Measurements from ENCODE around the gene CMTM1.

Gene CMTM1

DNA sequence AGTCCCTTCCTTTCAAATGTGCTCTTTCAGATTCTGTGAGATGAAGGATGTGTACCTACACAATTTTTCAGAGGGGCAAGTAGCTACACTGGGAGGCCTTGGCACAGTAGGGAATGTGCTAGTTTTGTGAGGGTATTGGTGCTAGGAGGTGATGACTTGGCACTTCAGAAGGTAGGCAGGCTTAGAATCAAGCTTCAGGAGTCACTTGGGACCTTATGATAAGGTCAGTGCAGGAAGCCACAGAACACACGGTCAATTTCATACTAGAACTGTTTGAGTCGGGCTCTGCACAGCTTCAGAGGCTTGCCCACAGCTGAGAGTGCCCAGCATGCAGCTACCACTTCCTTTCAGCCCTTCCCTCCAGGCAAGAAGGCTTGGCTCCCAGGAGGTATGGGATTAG lies 6.1 kb downstream of the CMTM1 start:
- H3K36me3 ChIP-seq (replicated peaks): peaks cover under 1% of the 10 kb centered on the region
- no peak overlapping the region for H3K4me3 ChIP-seq (ENCODE audit: low read depth, low read length)
- in situ Hi-C loops (cut with HindIII; ENCODE audit: low pct_ligation_motif_present, low sequenced_read_pairs): no loop called here
- no peak overlapping the region for H3K27ac ChIP-seq
- no peak for DNase-seq
- TF ChIP-seq, protein P1, sequence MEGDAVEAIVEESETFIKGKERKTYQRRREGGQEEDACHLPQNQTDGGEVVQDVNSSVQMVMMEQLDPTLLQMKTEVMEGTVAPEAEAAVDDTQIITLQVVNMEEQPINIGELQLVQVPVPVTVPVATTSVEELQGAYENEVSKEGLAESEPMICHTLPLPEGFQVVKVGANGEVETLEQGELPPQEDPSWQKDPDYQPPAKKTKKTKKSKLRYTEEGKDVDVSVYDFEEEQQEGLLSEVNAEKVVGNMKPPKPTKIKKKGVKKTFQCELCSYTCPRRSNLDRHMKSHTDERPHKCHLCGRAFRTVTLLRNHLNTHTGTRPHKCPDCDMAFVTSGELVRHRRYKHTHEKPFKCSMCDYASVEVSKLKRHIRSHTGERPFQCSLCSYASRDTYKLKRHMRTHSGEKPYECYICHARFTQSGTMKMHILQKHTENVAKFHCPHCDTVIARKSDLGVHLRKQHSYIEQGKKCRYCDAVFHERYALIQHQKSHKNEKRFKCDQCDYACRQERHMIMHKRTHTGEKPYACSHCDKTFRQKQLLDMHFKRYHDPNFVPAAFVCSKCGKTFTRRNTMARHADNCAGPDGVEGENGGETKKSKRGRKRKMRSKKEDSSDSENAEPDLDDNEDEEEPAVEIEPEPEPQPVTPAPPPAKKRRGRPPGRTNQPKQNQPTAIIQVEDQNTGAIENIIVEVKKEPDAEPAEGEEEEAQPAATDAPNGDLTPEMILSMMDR (IDR thresholded peaks at IDR 0.05; ENCODE audit: low read depth, low read length, missing control alignments): no peak
- no peaks in the 10 kb centered on the region for H3K27me3 ChIP-seq (replicated peaks)

DNA sequence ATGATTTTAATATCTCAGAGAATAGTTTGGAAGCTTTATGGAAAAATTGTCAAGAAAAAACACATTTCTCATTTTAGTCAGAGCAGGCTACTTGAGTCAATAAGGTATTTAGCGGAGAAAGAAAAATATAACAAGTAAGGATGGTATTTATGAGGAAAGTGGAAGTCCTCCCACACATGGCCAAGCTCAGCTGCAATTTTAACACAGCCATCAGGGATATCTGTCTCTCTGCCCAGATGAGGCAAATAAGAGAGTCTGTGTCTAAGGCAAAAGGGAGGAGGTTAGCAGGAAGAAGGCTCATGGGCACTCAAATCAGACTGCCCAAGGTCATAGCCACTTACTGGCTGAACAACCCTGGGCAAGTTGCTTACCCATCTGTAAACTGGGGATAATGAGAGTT lies 7.8 kb downstream of the CMTM1 start:
- H3K27ac ChIP-seq: no peak overlapping the region
- no peak overlapping the region for H3K4me3 ChIP-seq (ENCODE audit: low read depth, low read length)
- TF ChIP-seq, protein P1 (IDR thresholded peaks at IDR 0.05; ENCODE audit: low read depth, low read length, missing control alignments): no peak
- DNase-seq: no peak
- no peaks in the 10 kb centered on the region for H3K36me3 ChIP-seq (replicated peaks)
- in situ Hi-C loops (cut with HindIII; ENCODE audit: low pct_ligation_motif_present, low sequenced_read_pairs): no loop called here
- H3K27me3 ChIP-seq (replicated peaks): peaks cover 10% of the 10 kb centered on the region

DNA sequence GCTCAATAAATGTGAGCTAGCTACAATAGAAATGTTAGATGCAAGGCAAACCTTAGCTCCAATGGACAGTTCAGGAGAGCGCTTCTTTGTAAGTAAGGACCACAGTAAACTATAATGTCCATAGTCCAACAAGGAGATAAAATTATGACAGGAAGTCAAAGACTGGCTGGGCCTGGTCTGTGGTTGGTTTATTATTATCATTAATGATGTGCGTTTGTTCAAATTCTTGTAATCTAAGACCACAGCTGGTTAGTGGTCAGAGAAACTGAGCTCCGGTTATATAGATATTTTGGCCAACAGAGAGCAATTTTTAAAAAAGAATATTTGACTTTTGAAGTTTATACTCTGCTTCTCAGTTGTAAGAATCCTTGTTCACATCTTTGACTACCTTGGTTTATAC lies 8.3 kb downstream of the CMTM1 start:
- Histone ChIP-seq H3K27me3 (replicated peaks) (peaks cover 10% of the 10 kb centered on the region), H3K27ac (no peak overlapping the region), H3K36me3 (replicated peaks) (no peaks in the 10 kb centered on the region), H3K4me3 (ENCODE audit: low read depth, low read length) (no peak overlapping the region)
- in situ Hi-C loops (cut with HindIII; ENCODE audit: low pct_ligation_motif_present, low sequenced_read_pairs): no loop called here
- TF ChIP-seq, protein P1 (IDR thresholded peaks at IDR 0.05; ENCODE audit: low read depth, low read length, missing control alignments): no peak
- no peak for DNase-seq

DNA sequence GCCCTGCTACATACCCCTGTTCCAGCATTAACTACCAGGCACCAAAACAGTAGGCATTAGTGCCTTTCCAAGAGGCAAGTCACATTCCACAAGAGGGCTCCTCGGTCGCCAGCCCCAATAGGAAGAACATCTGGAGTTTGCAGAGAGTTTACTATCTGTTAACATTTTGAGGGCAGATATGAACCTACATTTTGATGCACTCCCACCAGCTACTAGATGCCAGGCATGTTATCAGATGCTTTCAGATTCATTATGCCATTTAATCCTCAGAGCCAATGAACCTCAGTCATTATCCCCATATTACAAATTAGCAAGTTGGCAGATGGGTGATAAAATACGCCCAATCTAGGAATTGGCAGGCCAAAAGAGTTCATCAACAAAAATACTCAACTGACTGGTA lies 8.8 kb downstream of the CMTM1 start:
- in situ Hi-C loops (cut with HindIII; ENCODE audit: low pct_ligation_motif_present, low sequenced_read_pairs): no loop called here
- no peak overlapping the region for H3K27ac ChIP-seq
- peaks cover 10% of the 10 kb centered on the region for H3K27me3 ChIP-seq (replicated peaks)
- no peak overlapping the region for H3K4me3 ChIP-seq (ENCODE audit: low read depth, low read length)
- DNase-seq: no peak
- H3K36me3 ChIP-seq (replicated peaks): no peaks in the 10 kb centered on the region
- TF ChIP-seq, protein P1 (IDR thresholded peaks at IDR 0.05; ENCODE audit: low read depth, low read length, missing control alignments): no peak

DNA sequence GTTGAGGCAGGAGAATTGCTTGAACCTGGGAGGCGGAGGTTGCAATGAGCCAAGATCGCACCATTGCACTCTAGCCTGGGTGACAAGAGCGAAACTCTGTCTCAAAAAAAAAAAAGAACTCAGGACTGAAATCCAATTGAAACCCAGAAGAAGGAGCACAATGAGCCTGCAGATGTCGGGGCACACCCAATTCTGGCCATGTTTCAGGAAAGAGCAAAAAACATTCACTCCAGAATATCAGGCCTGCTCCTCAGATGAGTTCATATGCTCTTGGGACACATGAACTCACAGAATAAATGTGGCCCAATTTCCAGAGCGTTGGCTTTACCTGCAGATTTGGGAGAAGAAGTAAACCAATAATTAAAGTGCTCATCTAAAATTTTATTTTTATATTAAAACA lies 10.1 kb downstream of the CMTM1 start:
- in situ Hi-C loops (cut with HindIII; ENCODE audit: low pct_ligation_motif_present, low sequenced_read_pairs): no loop called here

More for the DNA sequence above, 10.1 kb downstream of the CMTM1 start:
- Histone ChIP-seq H3K36me3 (replicated peaks) (no peaks in the 10 kb centered on the region), H3K27me3 (replicated peaks) (peaks cover 10% of the 10 kb centered on the region), H3K4me3 (ENCODE audit: low read depth, low read length) (no peak overlapping the region), H3K27ac (no peak overlapping the region)
- TF ChIP-seq, protein P1 (IDR thresholded peaks at IDR 0.05; ENCODE audit: low read depth, low read length, missing control alignments): no peak
- DNase-seq: no peak

All from brain microvascular endothelial cell (primary cell).